ENCODE measurements around the gene KCNK18.
"Not testable (repeated sequence)": the region's sequence is repeated elsewhere in the genome, so short reads cannot be mapped to it uniquely, and the experiment has no call there.

Gene KCNK18

DNA sequence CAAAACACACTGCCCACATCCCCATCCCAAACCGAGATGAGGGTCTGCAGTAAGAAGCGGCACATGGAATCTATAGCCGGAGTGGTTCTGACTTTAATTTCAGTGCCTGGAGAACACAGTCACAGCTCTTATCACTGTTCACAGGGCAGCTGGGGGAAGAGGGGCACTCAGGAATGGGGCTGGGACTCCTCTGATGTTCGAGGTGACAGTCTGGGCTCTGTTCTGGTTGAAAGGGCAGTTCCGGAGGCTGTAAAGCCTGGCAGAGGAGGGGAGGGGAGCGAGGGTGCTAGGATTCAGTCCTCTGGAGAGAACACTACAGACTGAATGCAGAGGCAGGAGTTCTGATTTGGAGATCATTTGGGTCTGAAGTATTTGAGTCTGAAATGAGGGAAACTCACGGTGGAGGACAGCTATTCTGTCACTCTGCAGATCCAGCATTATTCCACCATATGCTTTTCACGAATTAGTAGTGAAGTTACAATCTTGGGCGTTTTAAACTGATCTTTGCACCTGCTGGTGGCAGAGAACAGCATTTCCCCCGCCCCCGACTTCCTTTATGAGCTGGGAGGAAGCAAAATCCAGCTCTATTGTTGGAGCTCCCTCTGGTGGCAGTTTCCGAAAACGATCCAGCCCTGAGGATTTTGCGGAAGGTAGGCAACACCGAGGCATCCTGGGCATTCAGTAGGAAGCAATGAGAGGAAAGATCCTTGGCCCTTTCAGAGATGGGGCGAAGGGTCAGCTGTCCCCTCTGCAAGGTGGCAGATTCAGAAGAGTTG is 22.7 kb upstream of the KCNK18 start:
- peak; percentile 89 to 94 (median 92) for DNase-seq

GRCh38 chr10:117175215-117175900 is 21.9 kb upstream of the KCNK18 start:
- peak in 1 of 3 donors; percentile 22 for DNase-seq

DNA sequence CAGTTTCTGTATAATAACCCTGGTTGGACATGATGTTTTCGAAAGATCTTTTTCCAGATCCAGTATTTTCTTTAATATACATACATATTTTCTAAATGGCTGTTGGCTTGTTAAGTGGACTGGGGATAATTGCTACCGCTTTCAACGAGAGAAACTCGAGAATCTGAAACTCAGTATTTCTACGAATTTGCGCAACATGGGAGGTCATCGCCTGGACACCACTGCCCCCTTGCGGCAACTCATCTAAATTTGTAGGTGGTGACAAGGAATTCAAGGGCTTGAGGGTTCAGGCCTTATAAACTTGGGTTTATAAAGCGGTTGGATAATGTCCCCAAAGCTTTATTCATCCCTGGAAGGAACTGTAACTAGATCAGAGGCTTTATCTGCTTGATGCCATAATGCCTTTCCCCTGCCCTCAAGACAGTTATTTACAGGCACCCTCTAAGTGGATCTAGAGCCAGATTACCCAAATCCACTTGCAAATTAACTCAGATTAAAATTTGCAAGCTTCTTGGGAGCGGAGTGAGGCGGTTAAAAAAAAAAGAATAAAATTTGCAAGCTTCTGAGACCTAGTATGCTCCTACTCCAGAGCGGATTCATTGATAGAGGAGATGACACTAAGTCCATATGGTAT is 21.3 kb upstream of the KCNK18 start:
- DNase-seq = peak; percentile 91 to 94 (median 93)

- DNase-seq = no peak
Observed at GRCh38 chr10:117178190-117178589, 19.1 kb upstream of the KCNK18 start.

DNA sequence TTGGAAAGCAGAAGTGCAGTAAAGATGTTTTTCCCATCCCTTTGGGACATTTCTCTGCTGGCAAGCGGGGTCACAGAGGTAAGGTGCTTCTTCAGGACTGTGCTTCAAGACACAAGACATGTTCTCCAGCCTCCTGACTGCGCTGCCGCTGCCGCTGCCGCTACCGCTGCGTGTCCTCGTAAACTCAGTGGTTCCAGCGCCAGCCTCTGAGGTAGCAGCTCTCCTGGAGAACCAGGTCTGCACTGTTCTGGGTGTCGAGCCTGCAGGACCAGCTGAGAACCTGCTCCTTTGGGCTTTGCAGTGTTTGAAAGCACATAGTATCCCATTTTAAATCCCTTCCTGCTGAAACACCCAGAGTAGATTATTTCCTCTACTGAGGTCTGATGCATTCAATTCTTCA is 13.0 kb upstream of the KCNK18 start:
- DNase-seq = no peak

DNA sequence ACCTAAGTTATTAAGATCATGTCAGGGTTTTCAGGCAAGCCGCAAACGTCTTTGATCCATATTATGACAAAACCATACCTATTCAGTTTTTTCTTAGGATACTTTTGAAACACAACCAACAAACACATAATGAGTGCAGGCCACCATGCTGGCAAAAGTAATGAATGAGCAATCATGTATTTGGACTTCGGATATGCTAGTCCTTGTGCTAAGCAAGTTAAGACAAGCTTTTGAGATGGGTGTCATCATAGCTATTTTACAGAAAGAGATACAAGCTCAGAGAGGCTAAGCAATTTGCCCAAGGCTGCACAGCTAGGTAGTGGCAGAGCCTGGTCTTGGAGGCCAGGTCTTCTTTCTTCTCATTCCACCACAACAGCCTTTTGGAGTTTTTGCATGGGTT is 12.5 kb upstream of the KCNK18 start:
- DNase-seq = no peak

GRCh38 chr10:117185817-117186216 is 11.5 kb upstream of the KCNK18 start:
- DNase-seq = not testable (repeated sequence)

DNA sequence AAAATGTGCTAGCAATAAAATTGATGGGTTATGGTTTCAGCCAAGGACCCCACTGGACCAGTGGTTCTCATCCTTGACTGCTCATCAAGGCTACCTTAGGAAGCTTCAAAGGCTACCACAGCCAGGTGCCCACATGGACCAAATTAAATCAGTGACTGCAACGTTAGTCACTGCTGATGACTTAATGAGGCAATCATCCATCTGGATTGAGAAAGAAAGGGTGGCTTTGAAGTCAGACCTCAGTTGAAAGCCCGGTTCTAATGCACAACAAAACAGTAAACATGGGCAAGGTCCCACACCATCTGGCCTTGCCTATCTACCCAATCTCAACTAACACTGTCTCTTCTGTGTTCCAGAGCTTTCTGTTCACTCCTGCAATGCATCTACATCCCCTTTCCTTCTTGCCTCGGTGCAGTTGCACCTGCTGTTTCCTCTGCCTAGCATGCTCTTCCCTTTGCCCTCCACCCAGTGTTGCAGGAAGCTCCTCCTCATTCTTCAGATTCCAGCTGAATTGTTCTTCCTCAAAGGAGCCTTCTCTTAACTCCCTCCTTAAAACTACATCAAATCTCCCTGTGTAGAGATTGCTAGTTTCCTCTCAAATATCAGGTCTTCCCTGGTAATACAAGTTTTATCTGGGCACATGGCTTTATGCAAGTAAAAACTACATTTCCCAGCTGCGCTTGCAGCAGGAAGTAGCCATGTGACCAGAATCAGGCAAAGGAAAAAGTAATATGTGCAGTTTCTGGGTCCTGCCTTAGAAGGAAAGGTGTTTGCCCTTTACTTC is 10.3 kb upstream of the KCNK18 start:
- DNase-seq = peak in 1 of 3 donors; percentile 6

GRCh38 chr10:117188371-117188770 is 8.9 kb upstream of the KCNK18 start:
- DNase-seq = no peak

GRCh38 chr10:117189557-117189956 is 7.7 kb upstream of the KCNK18 start:
- DNase-seq = no peak

DNA sequence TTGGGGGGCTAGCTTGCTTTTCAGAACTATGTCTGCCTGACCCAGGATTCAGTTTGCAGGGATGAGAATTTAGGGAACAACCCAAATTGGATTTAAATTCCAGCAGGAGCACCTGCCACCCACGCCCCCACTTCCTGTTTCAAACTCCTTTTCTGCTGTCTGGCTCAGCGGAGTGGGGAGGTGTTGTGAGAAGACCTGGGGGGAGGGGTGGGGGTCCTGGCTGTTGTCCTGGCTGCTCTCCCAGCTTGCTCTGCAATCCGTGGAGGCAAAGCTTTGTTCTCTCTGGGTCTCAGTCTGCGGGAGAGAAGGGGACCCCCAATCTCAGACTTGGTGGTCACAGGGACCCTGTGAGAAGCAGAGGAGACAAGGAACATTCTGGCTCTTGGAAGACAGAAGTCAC is 799 bp downstream of the KCNK18 start:
- DNase-seq = no peak

DNA sequence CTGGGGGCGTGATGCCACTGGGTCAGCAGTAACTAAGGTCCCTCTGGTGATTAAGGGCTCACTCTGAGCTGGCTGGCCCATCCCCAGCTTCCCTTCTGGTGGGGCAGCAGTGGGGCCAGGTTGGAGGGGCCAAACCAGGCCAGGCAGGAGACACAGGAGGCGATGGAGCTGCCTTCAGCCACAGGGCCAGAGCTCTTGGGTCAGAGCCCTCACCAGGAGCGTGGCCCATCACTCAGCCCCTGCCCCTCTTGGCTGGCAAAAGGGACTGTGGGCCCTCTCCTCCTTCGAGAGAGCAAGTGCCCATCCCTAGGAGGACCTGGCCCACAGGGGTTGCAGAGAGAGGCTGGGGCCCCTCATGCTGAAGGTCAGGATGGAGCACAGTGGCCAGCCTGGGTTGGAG is 4.5 kb downstream of the KCNK18 start:
- DNase-seq = no peak

GRCh38 chr10:117204316-117204715 is 7.0 kb downstream of the KCNK18 start:
- peak in 1 of 3 donors; percentile 19 for DNase-seq

DNA sequence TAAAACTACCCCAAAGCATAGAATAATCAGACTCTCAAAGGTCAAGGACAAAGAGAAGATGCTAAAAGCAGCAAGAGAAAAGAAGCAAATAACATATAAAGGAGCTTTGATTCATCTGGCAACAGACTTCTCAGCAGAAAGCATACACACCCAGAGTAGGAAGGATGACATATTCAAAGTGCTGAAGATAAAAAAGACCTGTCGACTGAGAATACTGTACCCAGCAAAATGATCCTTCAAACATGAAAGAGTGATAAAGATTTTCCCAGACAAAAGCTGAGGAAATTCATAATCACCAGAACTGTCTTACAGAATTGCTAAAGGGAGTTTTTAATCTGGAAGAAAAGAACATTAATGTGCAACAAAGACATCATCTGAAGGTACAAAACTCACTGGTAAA is 14.9 kb downstream of the KCNK18 start:
- no peak for DNase-seq

- no peak for DNase-seq
Observed at GRCh38 chr10:117214401-117214800, 17.1 kb downstream of the KCNK18 start.

- no peak for DNase-seq
Observed at GRCh38 chr10:117215079-117215478, 17.8 kb downstream of the KCNK18 start.

GRCh38 chr10:117216028-117216427 is 18.7 kb downstream of the KCNK18 start:
- DNase-seq = no peak

GRCh38 chr10:117216611-117217195 is 19.4 kb downstream of the KCNK18 start:
- peak; percentile 75 to 93 (median 86) for DNase-seq

DNA sequence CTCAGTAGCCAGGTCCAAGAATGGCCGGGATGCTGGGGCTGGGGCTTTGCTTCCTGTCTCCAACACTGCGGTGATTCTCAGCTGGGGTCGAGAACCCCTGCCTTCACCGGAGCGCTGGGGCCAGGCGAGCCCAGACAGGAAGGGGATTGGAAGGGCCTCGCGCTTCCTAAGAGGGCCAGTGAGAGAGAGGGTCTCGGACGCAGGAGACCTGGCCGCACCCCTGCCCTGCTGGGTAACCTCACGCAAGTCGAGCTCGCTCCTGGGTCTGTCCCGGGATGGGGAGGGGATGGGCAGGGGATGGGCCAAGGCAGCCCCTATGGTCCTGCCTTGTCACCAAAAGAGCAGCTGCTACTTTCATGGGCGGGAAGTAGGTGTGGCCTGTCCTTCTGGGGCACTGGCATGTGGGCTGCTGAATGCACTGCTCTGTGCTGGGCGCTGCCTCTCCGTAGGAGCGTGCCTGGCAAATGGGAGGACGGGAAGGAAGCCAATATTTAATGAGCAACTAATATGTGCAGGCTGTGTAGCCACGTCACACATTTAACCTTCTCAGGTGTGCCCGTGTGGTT is 20.0 kb downstream of the KCNK18 start:
- peak in 2 of 3 donors; percentile 20 to 24 for DNase-seq

- DNase-seq = no peak
Observed at GRCh38 chr10:117218654-117219053, 21.4 kb downstream of the KCNK18 start.

DNA sequence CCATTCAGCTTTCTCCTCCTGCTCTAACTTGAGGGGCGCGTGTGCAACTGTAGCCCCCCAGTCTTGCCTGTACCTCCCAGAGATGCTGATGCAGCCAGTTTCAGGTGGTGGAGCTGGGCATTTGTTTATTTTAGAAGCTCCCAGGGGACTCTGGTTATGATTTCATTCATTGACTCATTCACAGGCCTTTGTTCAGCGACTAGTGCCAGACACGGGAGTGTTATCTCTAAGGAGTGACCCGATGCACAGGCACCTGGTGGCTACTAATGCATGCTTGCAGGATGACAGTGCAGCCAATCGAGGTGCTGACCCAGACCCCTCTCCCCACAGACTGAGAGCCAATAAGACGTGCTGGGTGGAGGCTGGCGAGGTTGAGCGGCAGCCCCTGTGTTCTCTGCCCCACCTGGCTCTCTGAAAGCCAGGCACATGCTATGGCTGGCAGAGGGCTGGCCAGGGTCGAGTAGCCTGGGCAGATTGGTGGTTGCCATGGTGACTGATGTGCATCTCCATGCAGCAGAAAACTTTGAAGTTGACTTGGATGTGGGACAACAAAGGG is 23.9 kb downstream of the KCNK18 start:
- no peak for DNase-seq

- no peak for DNase-seq
Observed at GRCh38 chr10:117222552-117222951, 25.3 kb downstream of the KCNK18 start.
